GM21737 (cell line): Measurements from ENCODE around the gene UBE2N.

Source experiments
- ATAC-seq: cut with Tn5 transposase; IDR thresholded peaks from one replicate; pipeline ENCODE4 v1.9.1; 2021; ENCODE audit warnings: mild to moderate bottlenecking, moderate library complexity; ENCODE audit not compliant: unreplicated experiment

UBE2N gene

DNA sequence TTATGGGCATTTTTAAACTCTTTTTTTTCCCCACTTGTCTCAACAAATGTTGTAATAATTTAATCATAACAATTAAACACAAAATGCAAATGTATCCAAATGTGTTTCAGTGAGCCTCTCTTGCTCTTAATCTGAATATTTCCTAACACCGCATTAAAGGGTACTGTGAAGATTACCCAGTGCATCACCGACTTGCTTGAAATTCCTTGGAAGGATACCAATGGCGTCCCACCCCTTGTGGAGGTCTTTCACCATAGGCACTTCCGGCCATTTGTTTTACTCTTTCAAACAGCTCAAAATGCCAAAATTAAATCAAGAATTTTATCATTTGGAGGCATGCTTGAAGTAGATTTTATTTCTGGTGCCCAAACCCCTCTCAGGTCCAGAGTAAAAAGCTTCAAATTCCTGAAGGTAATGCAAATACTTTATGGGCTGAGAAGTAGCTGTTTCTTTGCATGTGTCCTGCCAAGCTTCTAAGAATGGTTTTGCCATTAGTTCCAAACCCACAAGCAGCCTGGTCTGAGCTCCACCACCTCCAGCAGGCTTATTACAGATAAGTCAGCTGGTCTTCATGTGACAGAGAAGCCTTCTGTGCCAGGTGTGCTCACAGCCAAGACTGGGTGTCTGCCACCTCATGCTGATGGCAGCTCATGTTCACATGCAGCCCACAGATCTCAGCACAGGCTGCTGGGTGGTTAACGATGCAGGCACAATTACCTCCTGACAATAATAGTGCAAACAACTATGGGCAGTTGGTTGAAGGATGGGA lies 80.4 kb downstream of the UBE2N start:
- no peak for ATAC-seq

DNA sequence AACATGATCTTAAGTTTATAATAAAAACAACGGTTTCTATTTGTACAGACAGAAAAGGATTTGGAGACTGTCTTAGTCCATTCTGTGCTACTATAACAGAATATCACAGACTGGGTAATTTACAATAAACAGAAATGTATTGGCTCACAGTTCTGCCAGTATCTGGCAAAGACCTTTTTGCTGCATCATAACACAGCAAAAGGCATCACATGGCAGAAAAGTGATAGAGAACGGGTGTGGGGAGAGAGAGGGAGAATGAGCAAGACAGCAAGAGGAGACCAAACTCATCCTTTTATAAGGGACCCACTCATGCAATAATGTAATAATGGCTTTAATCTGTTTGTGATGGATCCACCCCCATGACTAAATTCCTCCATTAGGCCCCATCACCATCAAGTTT lies 81.1 kb downstream of the UBE2N start:
- no peak for ATAC-seq

DNA sequence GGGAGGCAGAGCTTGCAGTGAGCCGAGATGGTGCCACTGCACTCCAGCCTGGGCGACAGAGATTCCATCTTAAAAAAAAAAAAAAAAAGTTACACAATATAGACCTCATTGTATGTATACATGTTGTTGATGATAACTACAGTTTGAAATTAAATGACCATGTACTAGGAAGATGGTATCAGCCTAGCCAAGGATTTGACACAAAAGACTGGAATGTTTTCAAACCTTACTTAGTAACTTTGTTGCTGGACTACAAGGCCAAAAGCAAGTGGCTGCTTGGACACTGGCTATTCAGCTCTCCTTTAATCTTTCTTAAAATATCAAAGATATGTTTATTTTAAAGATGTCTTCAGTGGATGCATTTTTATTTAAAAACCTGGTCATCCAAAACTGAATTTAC lies 82.9 kb downstream of the UBE2N start:
- ATAC-seq, result no peak

DNA sequence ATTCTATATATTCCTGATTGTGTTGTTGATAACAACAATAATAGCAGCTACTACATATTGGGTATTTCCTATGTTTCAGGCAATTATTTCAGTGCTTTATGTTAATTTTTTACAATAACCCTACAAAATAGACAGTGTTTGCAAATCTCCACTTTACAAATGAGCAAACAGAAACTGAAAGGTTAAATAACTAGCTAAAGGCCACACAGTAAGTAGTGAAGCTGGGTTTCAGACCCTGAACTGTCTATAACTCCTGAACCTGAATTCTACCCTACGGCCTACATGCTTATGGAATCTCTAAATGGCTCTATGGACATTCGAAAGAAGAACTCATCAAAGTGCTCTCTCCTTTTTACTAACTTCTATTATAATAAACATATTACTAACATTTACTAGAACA lies 83.7 kb downstream of the UBE2N start:
- ATAC-seq, result peak; percentile 83

DNA sequence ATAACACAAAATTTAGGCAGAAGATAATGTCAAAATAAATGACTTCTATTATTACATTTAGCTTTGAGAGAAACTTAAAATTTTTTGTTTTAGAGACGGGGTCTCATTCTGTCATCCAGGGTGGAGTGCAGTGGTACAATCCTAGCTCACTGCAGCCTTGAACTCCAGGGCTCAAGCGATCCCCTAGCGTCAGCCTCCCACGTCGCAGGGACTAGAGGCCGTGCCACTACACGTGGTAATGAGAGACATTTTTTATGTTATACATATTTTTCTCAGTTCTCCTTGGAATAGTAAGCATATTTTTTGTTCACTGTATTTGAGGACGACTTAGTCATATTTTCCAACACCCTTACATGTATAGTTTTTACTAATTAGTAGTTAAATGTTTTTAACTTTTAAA lies 85.5 kb downstream of the UBE2N start:
- ATAC-seq, result no peak
